HG03066 (cell line): Measurements from ENCODE around the gene DPEP3.
"Not testable (repeated sequence)": the region's sequence is repeated elsewhere in the genome, so short reads cannot be mapped to it uniquely, and the experiment has no call there.

ENCODE experiments used
- ATAC-seq: cut with Tn5 transposase; IDR thresholded peaks from one replicate; pipeline ENCODE4 v1.9.1; 2021; ENCODE audit warnings: low read depth; ENCODE audit not compliant: unreplicated experiment

DPEP3 gene

DNA sequence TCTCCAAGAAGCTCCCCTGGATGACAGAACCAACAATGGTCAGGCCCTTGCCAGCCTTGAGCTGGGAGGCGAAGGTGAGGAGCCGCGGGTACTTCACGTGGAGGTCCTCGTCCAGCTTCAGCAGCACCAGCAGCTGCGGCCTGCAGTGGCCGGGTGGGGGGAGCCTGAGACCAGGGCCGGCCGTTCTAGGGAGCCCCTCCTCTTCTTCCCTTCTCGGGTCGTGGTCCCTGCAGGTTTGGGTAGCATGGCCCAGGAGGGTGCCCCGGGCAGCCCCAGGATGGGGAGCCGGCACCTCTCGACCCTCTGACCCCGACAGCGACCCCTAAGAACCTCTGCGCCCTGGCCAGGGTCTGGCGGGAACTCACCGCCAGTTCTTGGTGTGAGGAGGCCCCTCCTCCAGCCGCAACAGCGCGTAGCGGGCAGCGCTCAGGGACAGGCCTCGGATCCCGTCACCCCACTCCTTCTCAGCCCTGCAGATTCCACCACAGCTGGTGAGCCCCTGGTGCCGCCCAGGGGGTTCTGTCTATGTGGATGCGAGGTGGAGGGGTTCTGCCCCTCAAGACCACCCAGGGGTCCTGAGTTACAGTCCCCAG lies 33.2 kb downstream of the DPEP3 start:
- ATAC-seq: no peak

DNA sequence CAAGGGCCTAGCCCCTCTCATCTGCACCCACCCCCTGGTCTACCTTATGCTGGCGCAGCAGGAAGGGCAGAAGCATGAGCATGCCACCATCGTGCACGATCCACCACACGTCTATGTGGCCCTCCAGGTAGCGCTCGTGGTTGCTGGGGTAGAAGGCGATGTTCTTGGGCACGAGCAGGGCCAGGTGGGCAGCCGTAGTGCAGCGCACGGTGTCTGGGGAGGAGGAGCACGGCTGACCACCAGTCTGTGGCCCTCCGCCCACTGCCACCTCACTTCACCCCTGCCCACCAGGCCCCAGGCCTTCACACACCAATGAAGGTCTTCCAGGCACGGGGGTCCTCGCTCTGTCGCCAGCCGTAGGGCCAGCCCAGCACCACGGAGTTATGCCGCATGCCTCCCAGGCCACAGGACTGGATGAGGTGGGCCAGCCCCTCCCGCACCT lies 34.1 kb downstream of the DPEP3 start:
- ATAC-seq: no peak

DNA sequence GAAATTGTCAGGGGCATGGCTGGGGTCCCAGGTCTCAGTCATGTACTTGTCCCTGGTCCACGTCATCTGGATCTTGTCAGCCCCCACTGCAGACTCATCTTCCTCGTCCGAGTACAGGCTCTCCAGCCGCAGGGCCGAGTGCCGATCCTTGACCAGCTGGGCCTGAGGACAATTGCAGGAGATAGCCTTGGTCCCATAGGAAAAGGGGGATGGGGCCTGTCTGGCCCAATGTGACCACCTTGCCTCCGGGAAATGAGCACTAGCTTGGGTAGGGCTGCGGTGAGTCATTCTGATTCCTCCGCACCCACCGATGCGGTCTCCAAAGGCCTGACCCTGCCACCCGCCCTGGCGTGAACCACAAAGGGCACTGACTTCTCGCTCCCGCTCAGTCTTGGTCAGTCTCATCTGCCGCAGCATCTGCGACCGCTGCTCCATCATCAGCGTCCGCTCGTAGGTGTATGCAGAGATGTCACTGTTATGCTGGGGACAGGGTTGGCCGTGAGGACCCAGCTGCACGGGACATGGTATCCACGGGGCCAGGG lies 34.8 kb downstream of the DPEP3 start:
- no peak for ATAC-seq

DNA sequence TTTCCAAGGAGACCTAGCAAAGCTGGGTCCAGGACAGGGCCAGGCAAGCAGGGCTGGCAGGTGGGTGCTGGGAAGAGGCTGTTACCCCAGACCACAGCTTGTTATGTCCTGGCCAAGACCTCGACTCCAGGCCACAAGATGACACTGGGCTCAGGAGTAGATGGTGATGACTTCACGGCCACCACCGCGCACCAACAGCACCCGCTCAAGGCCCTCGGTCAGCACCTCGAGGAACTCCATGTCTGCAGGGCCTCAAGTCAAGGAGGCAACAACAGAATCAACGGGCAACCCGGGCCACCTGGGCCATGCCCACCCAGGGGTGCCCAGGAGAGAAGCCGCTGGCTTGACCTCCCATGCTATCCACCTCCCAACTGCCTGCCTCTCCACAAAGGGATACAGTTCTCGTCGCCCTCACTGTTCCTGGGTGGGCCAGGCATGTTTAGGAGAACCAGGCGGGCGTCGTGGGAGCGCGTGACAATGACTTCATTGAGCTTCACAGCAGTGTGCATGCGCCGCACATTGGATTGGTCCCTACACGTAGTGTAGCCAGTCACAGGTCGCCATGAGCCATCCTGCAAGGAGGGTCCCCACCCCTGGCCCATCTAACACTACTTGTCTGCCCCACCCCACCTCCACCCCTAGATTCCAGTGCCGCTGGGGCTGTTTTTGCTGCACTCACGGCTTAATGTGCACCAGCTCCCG lies 35.5 kb downstream of the DPEP3 start:
- ATAC-seq: no peak

DNA sequence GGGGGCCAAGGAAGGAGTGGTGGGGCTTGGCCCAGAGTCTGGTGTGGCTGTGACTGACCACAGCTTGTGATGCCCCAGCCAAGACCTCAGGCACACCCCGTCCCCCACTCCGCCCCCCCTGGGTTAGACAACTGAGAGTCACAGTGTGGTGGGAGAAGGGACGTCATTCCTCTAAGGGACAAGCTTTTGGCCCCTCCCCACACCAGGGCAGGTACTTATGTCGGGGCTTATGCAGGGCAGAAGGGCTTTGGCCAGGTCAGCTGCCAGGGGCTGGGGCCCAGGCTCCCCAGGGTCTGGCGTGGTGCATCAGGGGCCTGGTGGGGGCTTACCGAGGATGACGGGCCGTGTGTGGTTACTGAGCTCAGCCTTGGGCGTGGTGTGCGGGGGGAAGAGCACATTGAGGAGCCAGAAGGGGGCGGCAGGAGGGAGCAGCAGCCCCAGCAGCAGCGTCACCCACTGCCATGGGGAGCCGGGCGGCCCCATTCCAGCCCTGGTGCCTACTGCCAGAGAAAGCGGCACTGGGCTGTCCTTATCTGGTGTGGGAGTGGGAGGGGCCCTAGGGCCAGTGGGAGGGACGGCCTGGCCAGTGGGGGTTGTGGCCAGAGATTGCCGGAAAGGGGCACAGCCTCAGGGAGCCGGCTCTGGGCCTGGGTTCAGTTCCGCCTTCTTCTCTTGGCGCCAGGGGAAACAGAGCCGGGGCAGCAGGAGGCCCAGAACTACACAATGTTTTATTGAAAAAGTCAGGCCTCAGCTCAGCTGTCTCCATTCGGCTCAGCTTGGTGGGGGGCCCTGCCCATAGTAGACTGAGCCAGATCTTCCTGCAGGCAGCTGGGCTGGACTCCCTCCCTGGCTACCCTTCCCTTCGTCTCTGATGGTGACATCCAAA lies 36.4 kb downstream of the DPEP3 start, which contains the start of gene LCAT:
Gene LCAT, minus strand, starts transcription at position 502 of the 886 bp plus-strand sequence. Its CDS starts 19 bp downstream, at position 483.
- ATAC-seq: no peak

DNA sequence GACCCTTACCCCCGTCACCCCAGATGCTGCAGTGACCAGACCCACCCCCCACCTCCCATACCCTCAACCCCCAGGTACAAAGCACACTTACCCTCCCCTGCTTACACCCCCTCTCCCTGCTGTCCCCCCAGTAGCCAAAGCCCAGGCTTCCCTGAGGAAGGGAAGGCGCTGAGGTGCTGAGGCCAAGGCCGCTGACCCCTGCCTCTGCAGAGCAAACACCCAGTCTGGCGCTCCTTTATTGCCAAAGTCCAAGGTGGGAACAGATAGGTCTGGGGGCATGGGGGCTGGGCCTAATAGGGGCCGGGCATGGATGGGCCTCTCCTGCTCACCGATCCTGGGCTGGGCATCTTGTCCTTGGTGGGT lies 37.1 kb downstream of the DPEP3 start:
- no peak for ATAC-seq

DNA sequence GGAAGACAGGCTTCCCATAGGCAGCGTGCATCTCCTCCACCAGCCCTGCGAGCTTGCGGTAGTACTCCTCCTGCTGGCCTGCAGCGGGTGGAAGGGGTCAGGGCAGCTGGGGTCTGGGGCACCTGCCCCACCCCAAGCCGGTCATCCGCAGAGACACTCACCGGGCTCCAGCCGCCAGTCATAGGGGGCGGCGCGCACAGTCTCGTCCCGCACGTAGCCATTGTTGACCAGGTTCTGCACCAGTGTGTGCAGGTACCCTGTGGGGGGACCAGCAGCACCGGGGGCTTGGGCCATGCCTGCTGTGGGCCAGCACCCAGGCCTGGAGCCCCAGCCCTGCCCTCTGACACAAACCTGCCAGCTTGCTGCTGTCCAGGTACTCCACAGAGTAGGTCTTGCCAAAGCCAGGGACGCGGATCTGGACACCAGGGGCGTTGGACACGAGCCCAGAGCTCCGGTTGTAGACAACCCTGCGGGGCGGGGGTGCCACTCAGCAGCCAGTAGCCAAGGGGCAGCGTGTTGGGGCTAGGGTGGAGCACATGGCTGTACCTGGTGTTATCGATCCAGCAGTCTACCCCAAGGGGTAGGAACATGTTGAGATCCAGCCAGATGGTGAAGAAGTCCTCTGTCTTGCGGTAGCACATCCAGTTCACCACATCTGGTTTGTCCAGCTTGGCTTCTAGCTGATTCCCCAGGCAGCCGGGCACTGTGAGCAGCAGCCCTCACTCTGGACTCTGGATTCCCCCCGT lies 37.6 kb downstream of the DPEP3 start:
- ATAC-seq: no peak

DNA sequence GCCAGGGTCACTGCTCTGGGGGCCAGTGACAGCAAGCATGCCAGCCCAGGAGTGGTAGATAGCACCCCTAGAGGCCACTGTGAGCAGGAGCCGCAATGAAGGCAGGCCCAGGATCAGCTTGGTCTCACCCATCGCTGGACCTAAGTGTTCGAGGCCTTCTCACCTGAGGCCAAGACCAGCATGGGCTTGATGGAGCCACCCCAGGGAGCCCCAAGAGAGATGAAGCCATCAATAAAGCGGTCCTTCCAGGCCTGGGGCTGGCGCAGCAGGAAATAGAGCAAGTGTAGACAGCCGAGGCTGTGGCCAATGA lies 38.1 kb downstream of the DPEP3 start:
- ATAC-seq: no peak

DNA sequence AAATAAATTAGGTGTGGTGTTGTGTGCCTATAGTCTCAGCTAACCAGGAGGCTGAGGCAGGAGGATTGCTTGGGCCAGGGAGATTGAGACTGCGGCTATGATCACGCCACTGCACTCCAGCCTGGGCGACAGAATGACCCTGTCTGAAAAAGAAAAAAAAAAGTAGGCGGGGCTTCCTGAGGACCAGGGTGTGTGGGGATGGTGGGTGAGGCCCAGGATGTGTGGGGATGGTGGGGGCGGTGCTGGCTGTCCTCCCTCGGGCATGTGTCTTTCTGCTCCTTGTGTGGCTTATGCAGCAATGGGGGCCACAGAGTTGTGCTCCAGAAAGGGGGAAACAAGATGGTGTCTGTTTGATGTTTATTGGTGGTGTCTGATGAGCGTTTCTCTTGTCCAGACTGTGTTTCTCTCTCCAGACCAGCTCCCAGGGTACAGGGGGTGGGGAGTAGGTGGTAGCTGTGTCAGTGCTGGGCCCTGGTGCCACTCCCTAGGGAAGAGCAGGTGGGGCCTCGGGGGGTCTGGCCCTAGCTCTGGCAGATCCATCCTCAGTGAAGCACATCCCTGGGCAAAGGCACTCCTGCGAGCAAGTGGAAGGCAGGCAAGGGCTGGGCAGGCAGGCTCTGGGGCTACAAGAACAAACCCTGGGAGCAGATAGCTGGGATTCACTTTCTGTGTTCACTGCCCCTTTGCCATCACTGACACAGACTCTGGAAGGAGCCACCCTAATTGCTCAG lies 38.7 kb downstream of the DPEP3 start:
- ATAC-seq: no peak

DNA sequence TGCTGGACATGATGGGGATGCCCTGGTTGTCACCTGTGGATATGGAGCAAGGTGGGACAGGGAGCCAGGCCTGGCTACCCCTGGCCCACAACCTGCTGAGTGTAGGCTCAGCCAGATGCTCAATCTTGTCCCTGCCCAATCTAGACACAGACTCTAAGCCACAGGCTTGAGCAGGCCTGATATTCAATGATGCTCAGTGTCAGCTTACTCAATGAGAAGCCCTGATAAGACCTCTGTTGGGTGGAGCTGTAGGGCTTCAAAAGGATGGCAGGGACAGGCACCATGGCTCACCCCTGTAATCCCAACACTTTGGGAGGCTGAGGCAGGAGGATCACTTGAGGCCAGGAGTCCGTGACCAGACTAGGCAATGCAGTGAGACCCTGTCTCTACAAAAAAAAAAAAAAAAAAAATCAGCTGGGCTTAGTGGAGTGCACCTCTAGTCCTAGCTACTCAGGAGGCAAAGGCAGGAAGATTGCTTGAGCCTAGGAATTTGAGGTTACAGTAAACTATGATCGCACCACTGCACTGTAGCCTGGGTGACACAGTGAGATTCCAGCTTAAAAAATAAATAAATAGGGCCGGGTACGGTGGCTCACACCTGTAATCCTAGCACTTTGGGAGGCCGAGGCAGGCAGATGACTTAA lies 39.7 kb downstream of the DPEP3 start:
- no peak for ATAC-seq

DNA sequence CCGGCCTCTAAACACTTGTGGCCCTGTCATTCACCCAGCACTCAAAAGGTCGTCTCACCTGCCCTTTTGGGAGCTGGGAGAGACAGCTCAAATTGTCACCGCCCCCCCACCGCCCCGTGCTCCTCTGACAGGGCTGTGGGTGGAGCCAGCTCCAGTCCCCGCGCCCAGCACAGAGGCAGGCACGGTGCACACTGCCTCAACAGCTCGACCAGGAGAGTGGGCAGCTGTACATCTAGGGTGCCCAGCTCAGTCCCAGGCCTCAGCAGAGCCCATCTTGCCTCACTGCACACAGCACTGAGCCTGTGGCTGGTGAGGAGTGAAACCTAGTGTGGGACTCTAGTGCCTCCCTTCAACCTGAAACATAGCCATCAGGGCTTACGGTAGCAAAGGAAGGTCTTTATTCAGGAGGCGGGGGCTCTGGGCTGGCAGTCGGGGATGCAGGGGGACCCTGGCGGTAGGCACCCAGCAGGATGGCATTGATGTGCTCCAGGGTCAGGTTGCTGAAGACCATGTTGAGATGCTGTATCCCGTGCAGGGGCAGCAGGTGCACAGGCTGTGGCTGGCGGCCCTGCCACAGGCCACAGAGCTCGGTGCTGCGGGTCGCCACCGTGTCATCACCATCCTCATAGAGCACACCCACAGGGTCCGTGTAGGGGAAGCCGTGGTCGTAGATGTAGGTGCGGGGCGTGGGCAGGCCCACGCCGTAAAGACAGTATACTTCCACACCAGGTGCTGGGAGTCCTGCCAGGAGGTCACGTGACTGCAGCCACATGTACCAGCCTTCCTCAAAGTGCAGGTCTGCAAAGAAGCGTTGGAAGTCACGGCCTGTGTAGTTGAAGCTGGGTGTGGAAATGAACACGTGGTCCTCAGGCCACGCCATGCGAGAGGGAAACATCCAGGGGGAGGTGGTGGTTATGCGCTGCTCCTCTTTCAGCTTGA lies 40.5 kb downstream of the DPEP3 start:
- ATAC-seq: no peak

DNA sequence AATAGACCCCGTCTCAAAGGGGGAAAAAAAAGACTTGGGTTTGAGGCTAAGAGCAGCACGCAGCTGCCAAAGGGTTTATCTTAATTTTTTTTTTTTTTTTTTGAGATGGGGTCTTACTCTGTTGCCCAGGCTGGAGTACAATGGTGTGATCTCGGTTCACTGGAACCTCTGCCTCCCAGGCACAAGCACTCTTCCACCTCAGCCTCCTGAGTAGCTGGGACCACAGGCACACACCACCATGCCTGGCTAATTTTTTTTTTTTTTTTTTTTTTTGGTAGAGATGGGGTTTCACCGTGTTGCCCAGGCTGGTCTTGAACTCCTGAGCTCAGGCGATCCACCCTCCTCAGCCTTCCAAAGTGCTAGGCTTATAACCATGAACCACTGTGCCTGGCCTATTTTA lies 42.6 kb downstream of the DPEP3 start:
- not testable (repeated sequence) for ATAC-seq

DNA sequence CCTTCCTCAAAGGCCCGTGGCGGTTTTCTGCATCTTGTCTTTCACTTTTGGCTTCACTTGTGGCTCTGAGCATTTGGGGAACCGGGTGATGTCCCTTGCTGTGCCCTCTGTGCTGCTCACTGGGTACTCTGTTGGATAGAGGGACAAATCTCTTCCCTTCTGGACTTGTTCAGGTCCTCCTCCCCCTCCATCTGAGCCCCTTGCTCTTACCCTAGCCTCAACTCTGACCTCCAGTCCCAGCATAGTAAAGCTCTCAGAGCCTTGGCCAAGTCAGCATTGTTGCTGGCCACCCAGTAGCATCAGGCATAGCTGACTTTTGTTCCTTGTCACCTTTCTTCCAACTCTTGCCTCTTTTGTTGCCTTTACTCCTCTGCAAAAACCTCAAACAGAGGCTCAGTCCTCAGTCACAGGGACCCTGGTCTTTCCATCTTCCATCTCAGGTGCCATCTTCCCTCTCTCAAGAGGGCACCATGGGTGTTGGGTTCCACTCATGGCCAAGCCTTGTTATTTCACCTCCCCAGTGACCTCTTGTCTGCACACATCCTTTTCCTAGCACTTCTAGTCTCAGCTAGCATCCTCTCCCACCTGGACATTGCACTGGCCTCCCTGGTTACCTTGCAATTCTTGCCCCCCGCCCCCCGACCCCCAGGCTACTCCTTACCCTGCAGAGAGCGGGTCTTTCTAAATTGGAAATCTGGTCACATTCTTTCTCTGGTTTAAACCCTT lies 43.3 kb downstream of the DPEP3 start:
- peak; percentile 52 for ATAC-seq

DNA sequence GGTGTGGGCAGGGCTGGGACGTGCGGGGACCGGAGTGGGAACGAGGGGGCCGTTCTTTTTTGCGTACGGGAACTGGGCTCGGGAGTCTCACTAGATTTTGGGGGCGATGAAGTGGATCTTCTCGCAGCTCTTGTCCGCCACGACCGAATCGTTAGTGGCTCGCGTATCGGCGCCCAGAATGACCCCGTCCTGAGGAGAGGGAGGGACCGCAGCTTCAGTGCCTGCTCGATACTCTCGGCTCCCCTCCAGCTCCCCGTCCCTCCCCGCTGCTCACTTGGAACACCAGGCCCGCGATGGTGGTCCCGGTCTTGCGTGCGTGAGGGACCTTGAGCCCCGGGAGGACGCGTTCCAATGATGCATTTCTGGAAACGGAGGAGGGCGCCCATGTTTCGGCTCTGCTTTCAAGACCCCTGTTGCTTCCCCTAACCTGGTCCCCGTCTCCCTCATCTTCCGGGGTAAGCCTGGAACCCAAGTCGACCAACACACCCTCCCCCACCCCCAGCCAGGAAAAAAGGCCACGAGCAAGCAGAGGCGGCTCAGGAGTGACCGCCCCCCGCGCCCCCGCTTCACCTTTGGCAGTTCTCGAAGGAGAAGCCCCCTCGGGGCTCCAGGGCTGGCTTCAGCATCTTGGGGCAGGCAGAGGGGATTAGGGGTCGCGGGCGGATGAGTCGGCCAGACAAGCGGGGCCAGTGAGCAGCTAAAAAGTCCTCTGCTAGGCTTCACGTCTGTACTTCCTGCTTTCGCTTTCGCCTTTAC lies 44.0 kb downstream of the DPEP3 start, which contains the start of gene PSMB10:
Gene PSMB10, minus strand, starts transcription at position 727 of the 756 bp plus-strand sequence. Its CDS starts 101 bp downstream, at position 626.
- ATAC-seq: no peak

DNA sequence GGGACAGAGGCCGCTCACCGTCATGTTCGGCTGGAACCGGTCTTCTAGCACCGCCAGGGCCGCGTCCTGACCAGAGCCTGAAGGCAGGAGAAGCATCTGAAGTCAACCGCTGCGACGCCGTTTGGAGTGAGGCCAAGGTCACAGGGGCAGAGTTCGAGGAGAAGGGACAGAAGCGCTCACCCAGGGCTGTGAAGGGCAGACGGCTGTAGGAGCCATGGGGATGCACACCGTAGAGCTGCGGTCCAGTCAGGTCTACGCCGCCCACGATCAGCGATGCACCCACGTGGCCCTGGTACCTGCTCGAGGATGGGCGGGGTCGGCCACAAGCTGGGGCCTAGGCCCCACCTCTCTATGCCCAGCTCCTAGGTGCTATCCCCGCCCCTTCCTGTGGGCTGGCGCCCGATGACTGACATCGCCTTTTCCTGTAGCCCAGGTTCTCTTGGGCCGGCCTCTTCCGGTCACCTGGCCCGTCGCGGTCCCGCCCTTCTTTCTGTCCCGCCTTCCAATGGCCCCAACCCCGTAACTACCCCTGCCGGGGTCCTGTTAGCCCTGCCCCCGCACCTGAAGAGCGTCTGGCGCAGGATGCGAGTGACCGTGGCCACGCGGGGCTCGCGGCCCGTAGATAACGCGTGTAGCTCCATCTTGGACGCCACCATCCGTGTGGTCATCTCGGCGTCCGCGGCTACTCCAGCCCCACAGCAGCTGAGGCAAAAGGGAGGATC lies 44.7 kb downstream of the DPEP3 start:
- peak; percentile 87 for ATAC-seq

DNA sequence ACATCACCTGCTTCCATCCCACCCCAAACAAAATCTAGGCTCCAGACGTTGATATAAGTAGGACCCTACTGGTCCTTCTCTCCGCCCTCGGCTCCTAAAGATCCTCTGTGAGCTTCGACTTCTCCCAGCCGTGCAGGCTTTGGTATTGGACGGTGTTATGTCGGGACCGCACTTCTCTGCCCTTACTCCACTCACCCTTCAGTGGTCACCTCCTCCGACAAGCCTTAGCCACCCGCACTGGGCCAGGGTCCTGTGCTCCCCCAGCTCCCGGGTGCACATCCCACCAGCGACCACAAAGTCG lies 45.2 kb downstream of the DPEP3 start:
- ATAC-seq: no peak
